GM12878 (cell line): ENCODE results near the gene CD69. TPM values are rescaled to one million over a fixed set of nuclear protein-coding genes. Genes with fewer than 3 reads are reported as not detected.

Experiments
- BACH1 ChIP-seq: fragments of 450-650 bp; IDR thresholded peaks from 2 replicates; pipeline ENCODE4 v1.6.1; 2017; ENCODE audit warnings: mild to moderate bottlenecking, borderline replicate concordance
- CBFB ChIP-seq: IDR thresholded peaks from 2 replicates; pipeline ENCODE4 v1.6.1; 2016; ENCODE audit warnings: antibody characterized with exemption, low read depth
- CBX3 ChIP-seq: fragments of 200-600 bp; sonication (generic); IDR thresholded peaks from 2 replicates; pipeline ENCODE4 v1.6.1; 2016; ENCODE audit warnings: low read depth, borderline replicate concordance
- CREB1 ChIP-seq: IDR thresholded peaks from 2 replicates; pipeline ENCODE4 v1.6.1; 2012; ENCODE audit warnings: low read depth, mild to moderate bottlenecking, inconsistent platforms
- GATAD2B ChIP-seq: fragments of 450-650 bp; conservative IDR thresholded peaks from 2 replicates; pipeline ENCODE4 v1.6.1; 2017; ENCODE audit warnings: low read depth, mild to moderate bottlenecking, moderate library complexity
- HDAC6 ChIP-seq: fragments of 200-600 bp; sonication (generic); IDR thresholded peaks from one replicate; pipeline ENCODE4 v1.8.0; 2017; ENCODE audit warnings: antibody characterized with exemption; ENCODE audit not compliant: unreplicated experiment
- KAT2A ChIP-seq: conservative IDR thresholded peaks from 2 replicates; pipeline ENCODE4 v1.6.1; 2011; ENCODE audit warnings: low read depth, low read length; ENCODE audit not compliant: control insufficient read depth
- LARP7 ChIP-seq: fragments of 450-650 bp; IDR thresholded peaks from 2 replicates; pipeline ENCODE4 v1.6.1; 2017; ENCODE audit warnings: mild to moderate bottlenecking
- MTA2 ChIP-seq: fragments of 450-650 bp; IDR thresholded peaks from 2 replicates; pipeline ENCODE4 v1.6.1; 2016; ENCODE audit warnings: low read depth, mild to moderate bottlenecking, moderate library complexity
- NFXL1 ChIP-seq: fragments of 450-650 bp; IDR thresholded peaks from 2 replicates; pipeline ENCODE4 v1.6.1; 2017; ENCODE audit warnings: antibody characterized with exemption, mild to moderate bottlenecking, borderline replicate concordance
- NFYB ChIP-seq: IDR thresholded peaks from 2 replicates; pipeline ENCODE4 v1.6.1; 2011; ENCODE audit warnings: low read depth, mild to moderate bottlenecking, low read length, improper control_type of control experiment, moderate library complexity; ENCODE audit not compliant: insufficient read depth
- PAX8 ChIP-seq: fragments of 450-650 bp; IDR thresholded peaks from 2 replicates; pipeline ENCODE4 v1.6.1; 2017; ENCODE audit warnings: mild to moderate bottlenecking, moderate library complexity
- POLR2A ChIP-seq: IDR thresholded peaks from 2 replicates; pipeline ENCODE4 v1.6.1; 2011; ENCODE audit warnings: low read depth, mild to moderate bottlenecking, low read length
- RAD51 ChIP-seq: fragments of 450-650 bp; IDR thresholded peaks from 2 replicates; pipeline ENCODE4 v1.6.1; 2016; ENCODE audit warnings: moderate library complexity, mild to moderate bottlenecking, inconsistent platforms
- RFX5 ChIP-seq: IDR thresholded peaks from 2 replicates; pipeline ENCODE4 v1.6.1; 2011; ENCODE audit warnings: low read depth, low read length, improper control_type of control experiment
- SRF ChIP-seq, 2 experiments: IDR thresholded peaks; 2 replicates each; pipeline ENCODE4 v1.6.1; 2011; ENCODE audit warnings: low read depth in 2 of 2, low read length in 2 of 2, mild to moderate bottlenecking in 1 of 2, moderate library complexity in 1 of 2
- polyA plus RNA-seq, 11 experiments: library from polyadenylated mRNA; depleted of rRNA in 4 of 11; unstranded in 6 of 11; stranded (reverse) in 5 of 11; fragments of >200 nt; fragmentation: Nextera tagmentation in 4 of 11; fragmentation: Illumina TruSeq in 1 of 11; extraction: Ambion mirVana in 4 of 11; extraction: Trizol in 1 of 11; gene quantifications; 1 replicate in 1 of 11; 2 replicates in 10 of 11; pipeline versions ENCODE4 v1.2.1 to v1.2.3, GENCODE V29; 2011 to 2016; ENCODE audit warnings: inconsistent platforms in 2 of 11, missing spikeins in 2 of 11, low read depth in 1 of 11
- total RNA-seq, 4 experiments: library from RNA; depleted of rRNA in 3 of 4; stranded (reverse); fragments of >200 nt in 3 of 4; fragmentation: Illumina TruSeq in 1 of 4; extraction: Trizol in 1 of 4; gene quantifications; 2 replicates each; pipeline versions ENCODE4 v1.2.1 to v1.2.3, GENCODE V29; 2013 to 2021
- TF ChIP-seq, protein P1 (sequence below): fragments of 450-650 bp; conservative IDR thresholded peaks from 2 replicates; pipeline ENCODE4 v1.6.1; 2017; ENCODE audit warnings: mild to moderate bottlenecking, moderate library complexity
- TF ChIP-seq, protein P2 (sequence below): fragments of 450-650 bp; IDR thresholded peaks from 2 replicates; pipeline ENCODE4 v1.6.1; 2017; ENCODE audit warnings: borderline replicate concordance
- TF ChIP-seq, protein P3 (sequence below): IDR thresholded peaks from 2 replicates; pipeline ENCODE4 v1.6.1; 2012; ENCODE audit warnings: mild to moderate bottlenecking, low read depth, low read length
- TF ChIP-seq, protein P4 (sequence below): fragments of 450-650 bp; IDR thresholded peaks from 2 replicates; pipeline ENCODE4 v1.6.1; 2017; ENCODE audit warnings: mild to moderate bottlenecking, moderate library complexity

CD69 gene
- total and polyA plus RNA-seq, 10 of the 15 experiments (the other 5 are each of a cell fraction or from before 2014, with no cell fraction given) = 7.3 to 156 (median 15.0) TPM

DNA sequence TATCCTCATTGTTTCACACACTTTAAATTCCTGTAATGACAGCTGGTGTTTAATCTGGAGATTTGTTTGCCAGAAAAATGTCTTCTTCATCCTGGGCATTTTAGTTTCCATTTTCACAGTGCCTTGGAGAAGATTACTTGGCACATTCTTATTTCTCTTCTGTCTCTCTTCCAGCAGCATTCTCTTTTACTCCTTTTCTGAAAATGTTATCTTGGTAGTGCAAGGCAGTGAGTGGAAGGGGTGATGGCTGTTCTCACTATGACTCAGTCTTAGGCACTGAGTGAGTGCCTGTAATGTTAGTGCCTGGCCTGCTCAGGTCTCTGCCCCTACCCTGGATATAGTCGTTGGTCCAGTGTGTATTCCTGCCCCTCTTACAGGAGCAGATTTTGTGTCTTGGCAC lies 40.9 kb downstream of the CD69 start (continued):
- TF ChIP-seq GATAD2B = 0 out of 2 replicates have a peak, but pooled peaks have one; percentile 19
- TF ChIP-seq CREB1 = no peak
- no peak for TF ChIP-seq CBFB
- TF ChIP-seq, protein P1, sequence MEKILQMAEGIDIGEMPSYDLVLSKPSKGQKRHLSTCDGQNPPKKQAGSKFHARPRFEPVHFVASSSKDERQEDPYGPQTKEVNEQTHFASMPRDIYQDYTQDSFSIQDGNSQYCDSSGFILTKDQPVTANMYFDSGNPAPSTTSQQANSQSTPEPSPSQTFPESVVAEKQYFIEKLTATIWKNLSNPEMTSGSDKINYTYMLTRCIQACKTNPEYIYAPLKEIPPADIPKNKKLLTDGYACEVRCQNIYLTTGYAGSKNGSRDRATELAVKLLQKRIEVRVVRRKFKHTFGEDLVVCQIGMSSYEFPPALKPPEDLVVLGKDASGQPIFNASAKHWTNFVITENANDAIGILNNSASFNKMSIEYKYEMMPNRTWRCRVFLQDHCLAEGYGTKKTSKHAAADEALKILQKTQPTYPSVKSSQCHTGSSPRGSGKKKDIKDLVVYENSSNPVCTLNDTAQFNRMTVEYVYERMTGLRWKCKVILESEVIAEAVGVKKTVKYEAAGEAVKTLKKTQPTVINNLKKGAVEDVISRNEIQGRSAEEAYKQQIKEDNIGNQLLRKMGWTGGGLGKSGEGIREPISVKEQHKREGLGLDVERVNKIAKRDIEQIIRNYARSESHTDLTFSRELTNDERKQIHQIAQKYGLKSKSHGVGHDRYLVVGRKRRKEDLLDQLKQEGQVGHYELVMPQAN = no peak
- TF ChIP-seq RAD51 = no peak
- no peak for TF ChIP-seq NFYB
- TF ChIP-seq, protein P2, sequence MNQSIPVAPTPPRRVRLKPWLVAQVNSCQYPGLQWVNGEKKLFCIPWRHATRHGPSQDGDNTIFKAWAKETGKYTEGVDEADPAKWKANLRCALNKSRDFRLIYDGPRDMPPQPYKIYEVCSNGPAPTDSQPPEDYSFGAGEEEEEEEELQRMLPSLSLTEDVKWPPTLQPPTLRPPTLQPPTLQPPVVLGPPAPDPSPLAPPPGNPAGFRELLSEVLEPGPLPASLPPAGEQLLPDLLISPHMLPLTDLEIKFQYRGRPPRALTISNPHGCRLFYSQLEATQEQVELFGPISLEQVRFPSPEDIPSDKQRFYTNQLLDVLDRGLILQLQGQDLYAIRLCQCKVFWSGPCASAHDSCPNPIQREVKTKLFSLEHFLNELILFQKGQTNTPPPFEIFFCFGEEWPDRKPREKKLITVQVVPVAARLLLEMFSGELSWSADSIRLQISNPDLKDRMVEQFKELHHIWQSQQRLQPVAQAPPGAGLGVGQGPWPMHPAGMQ = no peak
- TF ChIP-seq CBX3 = no peak
- no peak for TF ChIP-seq RFX5
- TF ChIP-seq, protein P3, sequence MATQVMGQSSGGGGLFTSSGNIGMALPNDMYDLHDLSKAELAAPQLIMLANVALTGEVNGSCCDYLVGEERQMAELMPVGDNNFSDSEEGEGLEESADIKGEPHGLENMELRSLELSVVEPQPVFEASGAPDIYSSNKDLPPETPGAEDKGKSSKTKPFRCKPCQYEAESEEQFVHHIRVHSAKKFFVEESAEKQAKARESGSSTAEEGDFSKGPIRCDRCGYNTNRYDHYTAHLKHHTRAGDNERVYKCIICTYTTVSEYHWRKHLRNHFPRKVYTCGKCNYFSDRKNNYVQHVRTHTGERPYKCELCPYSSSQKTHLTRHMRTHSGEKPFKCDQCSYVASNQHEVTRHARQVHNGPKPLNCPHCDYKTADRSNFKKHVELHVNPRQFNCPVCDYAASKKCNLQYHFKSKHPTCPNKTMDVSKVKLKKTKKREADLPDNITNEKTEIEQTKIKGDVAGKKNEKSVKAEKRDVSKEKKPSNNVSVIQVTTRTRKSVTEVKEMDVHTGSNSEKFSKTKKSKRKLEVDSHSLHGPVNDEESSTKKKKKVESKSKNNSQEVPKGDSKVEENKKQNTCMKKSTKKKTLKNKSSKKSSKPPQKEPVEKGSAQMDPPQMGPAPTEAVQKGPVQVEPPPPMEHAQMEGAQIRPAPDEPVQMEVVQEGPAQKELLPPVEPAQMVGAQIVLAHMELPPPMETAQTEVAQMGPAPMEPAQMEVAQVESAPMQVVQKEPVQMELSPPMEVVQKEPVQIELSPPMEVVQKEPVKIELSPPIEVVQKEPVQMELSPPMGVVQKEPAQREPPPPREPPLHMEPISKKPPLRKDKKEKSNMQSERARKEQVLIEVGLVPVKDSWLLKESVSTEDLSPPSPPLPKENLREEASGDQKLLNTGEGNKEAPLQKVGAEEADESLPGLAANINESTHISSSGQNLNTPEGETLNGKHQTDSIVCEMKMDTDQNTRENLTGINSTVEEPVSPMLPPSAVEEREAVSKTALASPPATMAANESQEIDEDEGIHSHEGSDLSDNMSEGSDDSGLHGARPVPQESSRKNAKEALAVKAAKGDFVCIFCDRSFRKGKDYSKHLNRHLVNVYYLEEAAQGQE = no peak
- TF ChIP-seq KAT2A = no peak
- TF ChIP-seq HDAC6 = no peak
- no peak for TF ChIP-seq PAX8
- peak; percentile 64; the same call in 1 of the 2 replicates for TF ChIP-seq POLR2A
- no peak for TF ChIP-seq NFXL1
- TF ChIP-seq SRF (IDR thresholded peaks at IDR 0.05; ENCODE audit: low read depth in 2 of 2, low read length in 2 of 2) = no peak
- TF ChIP-seq, protein P4, sequence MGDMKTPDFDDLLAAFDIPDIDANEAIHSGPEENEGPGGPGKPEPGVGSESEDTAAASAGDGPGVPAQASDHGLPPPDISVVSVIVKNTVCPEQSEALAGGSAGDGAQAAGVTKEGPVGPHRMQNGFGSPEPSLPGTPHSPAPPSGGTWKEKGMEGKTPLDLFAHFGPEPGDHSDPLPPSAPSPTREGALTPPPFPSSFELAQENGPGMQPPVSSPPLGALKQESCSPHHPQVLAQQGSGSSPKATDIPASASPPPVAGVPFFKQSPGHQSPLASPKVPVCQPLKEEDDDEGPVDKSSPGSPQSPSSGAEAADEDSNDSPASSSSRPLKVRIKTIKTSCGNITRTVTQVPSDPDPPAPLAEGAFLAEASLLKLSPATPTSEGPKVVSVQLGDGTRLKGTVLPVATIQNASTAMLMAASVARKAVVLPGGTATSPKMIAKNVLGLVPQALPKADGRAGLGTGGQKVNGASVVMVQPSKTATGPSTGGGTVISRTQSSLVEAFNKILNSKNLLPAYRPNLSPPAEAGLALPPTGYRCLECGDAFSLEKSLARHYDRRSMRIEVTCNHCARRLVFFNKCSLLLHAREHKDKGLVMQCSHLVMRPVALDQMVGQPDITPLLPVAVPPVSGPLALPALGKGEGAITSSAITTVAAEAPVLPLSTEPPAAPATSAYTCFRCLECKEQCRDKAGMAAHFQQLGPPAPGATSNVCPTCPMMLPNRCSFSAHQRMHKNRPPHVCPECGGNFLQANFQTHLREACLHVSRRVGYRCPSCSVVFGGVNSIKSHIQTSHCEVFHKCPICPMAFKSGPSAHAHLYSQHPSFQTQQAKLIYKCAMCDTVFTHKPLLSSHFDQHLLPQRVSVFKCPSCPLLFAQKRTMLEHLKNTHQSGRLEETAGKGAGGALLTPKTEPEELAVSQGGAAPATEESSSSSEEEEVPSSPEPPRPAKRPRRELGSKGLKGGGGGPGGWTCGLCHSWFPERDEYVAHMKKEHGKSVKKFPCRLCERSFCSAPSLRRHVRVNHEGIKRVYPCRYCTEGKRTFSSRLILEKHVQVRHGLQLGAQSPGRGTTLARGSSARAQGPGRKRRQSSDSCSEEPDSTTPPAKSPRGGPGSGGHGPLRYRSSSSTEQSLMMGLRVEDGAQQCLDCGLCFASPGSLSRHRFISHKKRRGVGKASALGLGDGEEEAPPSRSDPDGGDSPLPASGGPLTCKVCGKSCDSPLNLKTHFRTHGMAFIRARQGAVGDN = no peak
- no peak for TF ChIP-seq MTA2
- TF ChIP-seq BACH1 = no peak
- TF ChIP-seq LARP7 = no peak
